HG03139 (cell line): ENCODE results near the gene AMER2.
"Not testable (repeated sequence)": the region's sequence is repeated elsewhere in the genome, so short reads cannot be mapped to it uniquely, and the experiment has no call there.

Source experiments
- ATAC-seq: cut with Tn5 transposase; IDR thresholded peaks from one replicate; pipeline ENCODE4 v1.9.1; 2021; ENCODE audit not compliant: unreplicated experiment

Gene AMER2

GRCh38 chr13:25186187-25186586 is 14.1 kb upstream of the AMER2 start:
- no peak for ATAC-seq

GRCh38 chr13:25181597-25181996 is 9.5 kb upstream of the AMER2 start:
- peak; percentile 29 for ATAC-seq

GRCh38 chr13:25180775-25181537 is 8.9 kb upstream of the AMER2 start:
- ATAC-seq, result peak; percentile 55

DNA sequence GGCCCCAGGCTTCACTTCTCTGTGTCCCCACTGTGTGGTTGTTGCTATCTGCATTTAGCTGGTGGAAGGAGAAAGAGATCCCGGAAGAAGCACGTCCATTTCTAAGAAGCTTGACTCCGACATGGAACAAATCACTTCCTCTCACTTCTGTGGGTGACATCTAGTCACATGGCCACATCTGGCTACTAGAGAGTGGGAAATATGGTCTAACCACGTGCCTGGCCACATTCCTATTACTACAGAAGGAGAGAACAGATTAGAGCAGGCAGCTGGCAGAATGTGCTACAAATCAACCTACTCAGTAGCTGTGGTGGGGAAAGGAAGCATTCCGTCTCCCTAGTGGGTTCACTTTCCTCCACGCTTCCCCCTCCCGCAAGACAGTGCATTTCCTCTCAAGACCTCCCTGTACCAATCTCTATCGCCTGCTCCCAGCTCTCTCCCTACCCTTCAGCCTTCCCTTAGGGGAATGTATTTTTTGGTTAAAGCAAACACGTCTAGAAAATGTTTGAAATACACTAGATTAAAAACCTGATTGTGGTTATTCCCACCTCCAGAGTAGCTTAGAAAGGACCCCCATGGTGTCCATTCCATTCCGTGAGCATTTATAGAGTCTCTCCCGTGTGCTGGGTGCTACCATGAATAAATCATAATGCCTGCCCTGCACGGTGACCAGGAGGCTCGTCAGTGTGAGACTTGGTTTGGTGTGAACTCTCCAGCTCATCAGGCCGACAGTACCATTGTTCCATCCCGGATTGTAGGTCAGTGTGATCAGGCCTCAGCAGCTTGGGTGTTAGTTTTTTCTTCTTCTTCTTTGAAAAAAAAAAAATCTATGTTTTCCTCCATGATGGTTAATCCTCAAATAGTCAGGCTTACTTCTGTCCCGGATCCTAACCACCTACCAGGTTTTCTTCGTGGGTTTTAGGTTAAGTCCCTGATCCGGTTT is 8.0 kb upstream of the AMER2 start:
- no peak for ATAC-seq

DNA sequence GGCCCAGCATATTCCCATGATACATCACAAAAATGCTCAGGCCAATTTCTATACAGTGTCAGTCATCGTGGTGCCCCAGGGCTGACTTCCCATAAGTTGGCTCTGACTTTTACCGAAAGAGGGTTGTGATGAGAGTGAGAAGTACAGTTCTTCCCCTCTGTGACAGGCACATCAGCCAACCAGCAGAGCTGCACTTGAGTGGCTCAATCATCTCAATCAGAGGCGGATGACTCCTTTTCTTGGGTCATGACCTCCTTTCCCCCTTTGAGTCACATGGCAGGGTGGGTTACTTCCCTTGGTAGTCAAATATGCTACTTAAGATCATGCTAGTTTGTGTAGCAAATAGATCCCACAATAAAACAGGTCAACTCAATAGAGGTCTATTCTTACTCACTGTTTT is 6.9 kb upstream of the AMER2 start:
- ATAC-seq, result no peak

- ATAC-seq, result no peak
Observed at GRCh38 chr13:25178070-25178469, 6.0 kb upstream of the AMER2 start.

DNA sequence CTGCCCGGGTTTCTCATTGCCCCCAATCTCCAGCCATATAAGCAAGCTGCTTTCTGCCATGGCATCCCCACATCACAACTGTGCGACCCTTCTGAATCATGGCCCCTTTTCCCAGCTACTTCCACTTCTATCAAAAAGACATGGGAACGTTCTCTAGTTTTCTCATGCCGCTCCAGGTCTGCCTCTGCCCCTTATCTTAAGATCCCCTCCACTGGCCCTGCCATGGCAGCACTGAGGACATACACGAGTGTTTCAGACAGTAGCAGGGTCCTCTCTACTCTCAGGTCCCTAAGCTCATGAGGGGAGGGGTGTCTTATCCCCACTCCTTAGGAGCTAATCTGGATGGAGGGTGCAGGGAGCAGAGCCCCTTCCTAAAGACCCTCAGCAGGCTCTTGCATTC is 5.5 kb upstream of the AMER2 start:
- no peak for ATAC-seq

DNA sequence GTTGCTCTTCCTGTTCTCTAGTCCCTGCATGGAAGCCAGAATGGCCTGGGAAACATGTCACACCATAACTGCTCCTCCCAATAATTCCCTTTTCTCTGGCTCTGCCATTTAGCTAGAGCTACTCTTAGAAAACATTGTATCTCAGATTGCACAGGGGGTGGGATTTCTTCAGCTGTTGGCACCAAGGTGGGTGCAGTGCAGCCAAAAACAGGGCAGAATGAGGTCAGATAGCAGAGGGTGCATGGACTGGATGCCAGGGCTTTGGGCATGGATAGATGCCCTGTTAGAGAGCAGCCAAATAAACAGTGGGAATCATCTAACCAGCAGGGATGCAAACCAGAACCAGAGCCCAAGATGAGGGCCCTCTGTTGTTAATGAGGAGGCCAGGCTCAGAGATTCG is 4.9 kb upstream of the AMER2 start:
- no peak for ATAC-seq

- ATAC-seq, result no peak
Observed at GRCh38 chr13:25175431-25175830, 3.3 kb upstream of the AMER2 start.

DNA sequence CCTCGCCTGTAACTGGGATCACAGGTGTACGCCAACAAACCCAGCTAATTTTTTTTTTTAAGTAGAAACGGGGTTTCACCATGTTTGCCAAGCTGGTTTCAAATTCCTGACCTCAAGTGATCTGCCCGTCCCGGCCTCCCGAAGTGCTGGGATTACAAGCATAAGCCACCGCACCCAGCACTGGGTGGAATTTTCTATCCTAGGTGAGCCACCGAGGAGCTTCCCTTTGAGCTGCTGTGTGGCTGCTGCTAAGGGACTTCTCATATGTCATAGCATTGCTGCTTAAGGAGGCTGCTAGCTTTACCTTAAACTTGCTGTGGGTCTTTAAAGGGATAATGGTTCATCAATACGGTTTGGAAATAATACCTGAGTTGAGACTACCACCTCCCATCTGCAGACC is 2.9 kb upstream of the AMER2 start:
- ATAC-seq, result no peak

GRCh38 chr13:25174304-25174703 is 2.2 kb upstream of the AMER2 start:
- ATAC-seq, result no peak

DNA sequence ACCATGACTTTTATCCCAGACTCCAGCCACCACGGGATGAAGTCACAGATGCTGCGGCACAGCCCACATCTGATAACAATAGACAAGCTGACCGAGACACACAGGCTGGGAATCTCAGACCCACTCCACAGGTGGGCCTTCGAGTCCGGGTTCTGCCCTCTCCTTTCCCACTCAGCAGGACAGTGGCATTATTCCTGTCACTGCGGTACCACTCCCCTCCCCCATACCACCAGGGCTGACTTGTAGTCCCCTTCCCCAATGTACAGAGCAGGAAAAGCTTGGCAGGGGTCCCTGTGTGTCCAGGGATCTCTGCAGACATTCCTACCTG is 179 bp upstream of the AMER2 start:
- no peak for ATAC-seq

GRCh38 chr13:25171170-25171516 is 945 bp downstream of the AMER2 start:
- no peak for ATAC-seq

DNA sequence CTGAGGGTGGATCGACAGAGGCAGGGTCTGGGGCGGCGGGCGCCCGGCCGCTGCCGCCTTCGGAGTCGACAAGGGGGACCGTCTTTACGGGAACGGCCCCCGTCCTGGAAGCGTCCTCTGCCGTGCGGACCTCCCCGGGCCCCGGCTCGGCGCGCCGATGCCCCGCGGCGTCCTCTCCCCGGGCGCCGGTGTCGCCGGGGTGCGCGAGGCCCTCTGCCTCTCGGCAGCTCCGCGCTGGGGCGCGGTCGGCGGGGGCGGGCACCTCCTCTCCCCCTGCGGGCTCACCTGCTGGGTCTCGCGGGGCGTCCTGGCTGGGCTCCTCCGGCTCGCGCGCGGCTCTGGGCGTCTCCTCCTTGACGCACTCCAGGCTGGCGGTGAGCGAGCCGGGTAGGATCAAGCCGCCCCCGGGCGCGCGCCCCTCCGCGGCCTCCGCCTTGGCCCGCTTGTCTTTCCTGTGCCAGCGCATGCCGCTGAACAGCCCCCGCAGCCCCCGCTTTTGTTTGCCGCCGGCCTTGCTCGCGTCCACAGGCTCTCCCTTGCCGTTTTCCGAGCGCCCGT is 1.5 kb downstream of the AMER2 start:
- no peak for ATAC-seq

GRCh38 chr13:25169951-25170553 is 2.0 kb downstream of the AMER2 start:
- no peak for ATAC-seq

GRCh38 chr13:25169356-25169755 is 2.7 kb downstream of the AMER2 start:
- no peak for ATAC-seq

DNA sequence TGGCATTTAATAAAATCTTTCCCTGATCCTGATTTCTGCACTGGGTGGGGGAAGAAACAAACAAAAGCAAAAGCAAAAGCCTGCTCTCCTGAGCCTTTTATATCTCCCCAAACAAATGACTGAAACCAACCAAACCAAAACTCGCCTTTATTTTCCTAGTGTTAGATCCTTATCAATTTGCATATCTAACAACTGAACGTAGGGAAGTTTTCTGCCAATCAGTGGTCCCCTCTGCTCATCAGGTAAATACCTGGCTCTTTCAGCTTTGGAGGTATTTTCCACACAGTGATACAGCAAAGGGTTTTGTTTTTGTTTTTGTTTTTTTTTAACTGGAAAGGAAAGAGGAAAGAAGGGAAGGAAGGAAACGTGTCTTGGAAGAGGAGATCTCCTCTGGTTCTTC is 3.3 kb downstream of the AMER2 start:
- no peak for ATAC-seq

DNA sequence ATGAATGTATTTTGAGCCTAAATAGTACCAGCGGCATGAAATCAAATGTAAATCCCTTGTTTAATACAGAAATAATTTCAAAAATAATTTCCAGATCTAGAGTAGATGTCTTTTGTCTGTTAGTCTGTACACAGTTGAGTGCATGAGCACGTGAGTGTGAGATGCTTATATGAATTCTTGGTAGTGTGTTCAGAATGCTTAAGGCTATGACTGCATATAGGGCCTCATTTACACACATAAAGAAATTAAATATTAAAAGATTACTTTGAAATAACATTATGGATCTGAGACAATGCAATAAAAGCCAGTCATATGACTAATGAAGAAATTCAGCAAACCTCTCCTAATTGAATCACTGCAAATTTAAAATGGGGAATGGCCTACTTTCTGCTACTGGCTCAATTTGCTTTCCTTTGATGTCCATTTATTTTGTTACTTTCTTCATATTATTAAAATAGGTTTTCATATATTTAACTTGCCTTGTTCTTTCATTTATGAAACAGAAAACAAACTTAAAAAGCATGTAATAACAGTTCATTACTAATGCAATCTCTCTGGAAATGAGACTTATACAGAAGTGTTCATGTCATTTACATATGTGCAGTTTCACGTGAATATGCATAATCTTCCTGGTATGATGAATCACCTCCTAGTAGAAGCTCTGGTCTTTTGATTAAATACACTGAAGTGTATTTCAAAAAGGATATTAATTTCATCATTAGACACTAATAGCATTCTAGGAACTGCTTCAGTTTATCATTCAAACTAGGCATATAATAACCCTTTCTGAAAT is 4.5 kb downstream of the AMER2 start:
- no peak for ATAC-seq

- no peak for ATAC-seq
Observed at GRCh38 chr13:25166306-25166705, 5.8 kb downstream of the AMER2 start.

DNA sequence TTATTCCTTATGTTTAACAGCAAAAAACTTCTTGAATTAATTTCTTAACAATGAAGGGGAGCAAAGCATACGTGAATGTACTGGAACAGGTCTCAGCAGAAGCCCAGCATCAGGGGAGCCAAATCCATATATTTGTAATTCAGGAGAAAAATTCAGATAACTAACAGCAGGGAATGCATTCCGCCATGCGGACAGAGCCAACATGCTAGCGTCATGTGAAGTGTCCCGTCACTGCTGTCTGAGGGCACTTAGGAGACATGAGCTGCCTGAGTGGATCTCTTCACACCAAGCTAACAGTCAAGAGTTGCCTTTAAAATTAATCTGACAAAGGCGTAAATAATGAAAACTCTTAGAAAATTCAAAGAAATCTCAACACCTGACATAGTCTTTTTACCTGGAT is 6.4 kb downstream of the AMER2 start:
- no peak for ATAC-seq

DNA sequence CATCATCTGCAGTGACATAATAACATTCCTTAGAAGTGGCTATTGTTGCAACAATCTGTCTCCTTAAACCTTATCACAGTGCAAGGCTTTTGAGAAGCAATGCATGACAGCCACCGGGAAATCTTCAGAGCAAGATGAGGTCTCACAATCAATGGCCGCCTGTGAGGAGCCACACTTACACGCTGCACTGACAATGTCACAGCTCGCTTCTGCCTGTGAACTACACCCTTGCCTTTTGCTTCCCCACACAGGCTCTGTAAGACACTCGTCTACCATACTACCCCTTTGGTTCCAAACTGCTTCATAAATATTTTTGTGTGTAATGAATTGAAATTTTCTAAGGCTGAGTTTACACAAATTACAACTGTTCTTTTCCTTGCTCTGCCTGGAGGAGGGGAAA is 6.9 kb downstream of the AMER2 start:
- ATAC-seq, result not testable (repeated sequence)
